Measurements from ENCODE around the gene RBCK1. TPM values are rescaled to one million over a fixed set of nuclear protein-coding genes. Genes with fewer than 3 reads are reported as not detected.
A peak's percentile ranks its signal among the peaks of the same experiment; 100 is the strongest.

The RBCK1 gene
- total and polyA plus RNA-seq, 2 donors (not counting 1 experiment from before 2014, with no cell fraction given), result 128 to 135 TPM

- Histone ChIP-seq H3K9me3 (ENCODE audit: control extremely low read depth in 1 of 3, control insufficient read depth in 2 of 3, insufficient read depth in 1 of 3, low read length in 2 of 3) (no peaks in the 10 kb centered on the region), H3K27me3 (replicated peaks in 1 of 4; ENCODE audit: control extremely low read depth in 1 of 4, control insufficient read depth in 3 of 4, insufficient read depth in 4 of 4, low read length in 3 of 4) (no peaks in the 10 kb centered on the region), H3K4me2 (replicated peaks; ENCODE audit: low read depth, low read length, poor library complexity, severe bottlenecking) (no peak overlapping the region), H3K9ac (ENCODE audit: low read length) (no peak overlapping the region), H3K79me2 (ENCODE audit: control insufficient read depth, insufficient read depth, low read length) (peaks cover 3% of the 10 kb centered on the region), H3K36me3 (replicated peaks in 1 of 2; ENCODE audit: control extremely low read depth in 1 of 2, control insufficient read depth in 1 of 2, extremely low read depth in 1 of 2, insufficient read depth in 2 of 2, low read length in 1 of 2) (peaks cover 0 to 50% of the 10 kb centered on the region in 2 experiments), H2AFZ (ENCODE audit: insufficient read depth, low read depth, low read length, poor library complexity, severe bottlenecking) (no peak overlapping the region), H4K20me1 (ENCODE audit: control insufficient read depth, insufficient read depth, low read length, poor library complexity, severe bottlenecking) (no peaks in the 10 kb centered on the region), H3K4me3 (ENCODE audit: control extremely low read depth in 1 of 5, extremely low read depth in 1 of 5, insufficient read depth in 1 of 5, low read depth in 2 of 5, low read length in 4 of 5) (no peak overlapping the region), H3K27ac (ENCODE audit: low read length in 2 of 2) (no peak overlapping the region), H3K4me1 (ENCODE audit: control insufficient read depth in 2 of 2, insufficient read depth in 2 of 2, low read length in 2 of 2) (peaks cover 10 to 23% of the 10 kb centered on the region in 2 donors)
- H3K4me3 Mint-ChIP-seq, result no peak overlapping the region
- ChIA-PET CTCF (interaction anchor here (0.6 to 1.2 kb wide), 2 partner anchors 21 to 75 kb away, joined by 3 read pairs; no protein-coding TSS in a partner anchor), POLR2A (interaction anchor here (0.5 kb wide), 1 partner anchor 15 kb away, joined by 7 read pairs; no protein-coding TSS in a partner anchor)
- TF ChIP-seq, protein P1, sequence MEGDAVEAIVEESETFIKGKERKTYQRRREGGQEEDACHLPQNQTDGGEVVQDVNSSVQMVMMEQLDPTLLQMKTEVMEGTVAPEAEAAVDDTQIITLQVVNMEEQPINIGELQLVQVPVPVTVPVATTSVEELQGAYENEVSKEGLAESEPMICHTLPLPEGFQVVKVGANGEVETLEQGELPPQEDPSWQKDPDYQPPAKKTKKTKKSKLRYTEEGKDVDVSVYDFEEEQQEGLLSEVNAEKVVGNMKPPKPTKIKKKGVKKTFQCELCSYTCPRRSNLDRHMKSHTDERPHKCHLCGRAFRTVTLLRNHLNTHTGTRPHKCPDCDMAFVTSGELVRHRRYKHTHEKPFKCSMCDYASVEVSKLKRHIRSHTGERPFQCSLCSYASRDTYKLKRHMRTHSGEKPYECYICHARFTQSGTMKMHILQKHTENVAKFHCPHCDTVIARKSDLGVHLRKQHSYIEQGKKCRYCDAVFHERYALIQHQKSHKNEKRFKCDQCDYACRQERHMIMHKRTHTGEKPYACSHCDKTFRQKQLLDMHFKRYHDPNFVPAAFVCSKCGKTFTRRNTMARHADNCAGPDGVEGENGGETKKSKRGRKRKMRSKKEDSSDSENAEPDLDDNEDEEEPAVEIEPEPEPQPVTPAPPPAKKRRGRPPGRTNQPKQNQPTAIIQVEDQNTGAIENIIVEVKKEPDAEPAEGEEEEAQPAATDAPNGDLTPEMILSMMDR (IDR thresholded peaks at IDR 0.05), result no peak
- no peak for TF ChIP-seq EZH2 (IDR thresholded peaks at IDR 0.05; ENCODE audit: borderline replicate concordance, insufficient read depth, low read depth, low read length, poor library complexity, severe bottlenecking)
- no peak for DNase-seq
- H3K27me3 Mint-ChIP-seq, result no peaks in the 10 kb centered on the region
- ATAC-seq (ENCODE audit: low read depth), result no peak
- H3K9me3 Mint-ChIP-seq (ENCODE audit: insufficient read depth), result no peaks in the 10 kb centered on the region
- peak overlapping the region; percentile 15 for H3K27ac Mint-ChIP-seq
- WGBS (ENCODE audit: insufficient coverage), result 97% methylated on average over 21 of the region's 21 CpGs
- peaks cover 28% of the 10 kb centered on the region for H3K4me1 Mint-ChIP-seq
- intact Hi-C loops (cut with micrococcal nuclease), result no loop called here
Observed at GRCh38 chr20:430091-430999, 22.2 kb downstream of the RBCK1 start.

Measured in B cell (primary cell).